Endodermal cell (in vitro differentiated cells): Measurements from ENCODE around the gene CORO1C. TPM values are rescaled to one million over a fixed set of nuclear protein-coding genes. Genes with fewer than 3 reads are reported as not detected.

ENCODE experiments used
- DNase-seq: peaks from one replicate; pipeline ENCODE4 v3.0.0-alpha.2; 2017
- H3K27ac ChIP-seq: 2 replicates; pipeline ENCODE4 v1.5.1; 2013; ENCODE audit warnings: mild to moderate bottlenecking, low read depth, low read length, moderate library complexity
- H3K27me3 ChIP-seq: 2 replicates; pipeline ENCODE4 v1.6.1; 2013; ENCODE audit warnings: mild to moderate bottlenecking, low read length, moderate library complexity; ENCODE audit not compliant: insufficient read depth, control insufficient read depth, poor library complexity, severe bottlenecking
- H3K36me3 ChIP-seq: 2 replicates; pipeline ENCODE4 v1.7.0; 2013; ENCODE audit warnings: mild to moderate bottlenecking, low read length, moderate library complexity; ENCODE audit not compliant: control insufficient read depth, insufficient read depth
- H3K4me1 ChIP-seq: one replicate; pipeline ENCODE4 v1.7.0; 2013; ENCODE audit warnings: low read length; ENCODE audit not compliant: control insufficient read depth, insufficient read depth
- H3K4me3 ChIP-seq: 2 replicates; pipeline ENCODE4 v1.5.1; 2013; ENCODE audit warnings: mild to moderate bottlenecking, low read length, moderate library complexity
- H3K9ac ChIP-seq: 2 replicates; pipeline ENCODE4 v1.6.1; 2013; ENCODE audit warnings: mild to moderate bottlenecking, low read length, moderate library complexity; ENCODE audit not compliant: poor library complexity, severe bottlenecking; ENCODE audit errors: extremely low read depth
- H3K9me3 ChIP-seq: 2 replicates; pipeline ENCODE4 v1.6.1; 2013; ENCODE audit warnings: mild to moderate bottlenecking, low read length, moderate library complexity; ENCODE audit not compliant: control insufficient read depth
- H3K27ac Mint-ChIP-seq: 2 replicates; pipeline ENCODE4 v1.8.0; 2020; ENCODE audit warnings: mixed read lengths
- H3K27me3 Mint-ChIP-seq: 2 replicates; pipeline ENCODE4 v1.8.0; 2021; ENCODE audit warnings: mild to moderate bottlenecking, mixed read lengths; ENCODE audit not compliant: insufficient read depth
- H3K36me3 Mint-ChIP-seq: 2 replicates; pipeline ENCODE4 v1.8.0; 2020; ENCODE audit warnings: low read depth, mixed read lengths
- H3K4me1 Mint-ChIP-seq: 2 replicates; pipeline ENCODE4 v1.8.0; 2020; ENCODE audit warnings: mixed read lengths
- H3K4me3 Mint-ChIP-seq: 2 replicates; pipeline ENCODE4 v1.8.0; 2020; ENCODE audit warnings: mild to moderate bottlenecking, moderate library complexity, mixed read lengths
- H3K9me3 Mint-ChIP-seq: 2 replicates; pipeline ENCODE4 v1.8.0; 2020; ENCODE audit warnings: mild to moderate bottlenecking, mixed read lengths
- WGBS, 2 experiments: methylation state at CpG; one replicate each; pipeline versions ENCODE4 v1.1.5 to v1.1.7; 2013; ENCODE audit warnings: missing lambda C conversion rate in 2 of 2, mixed read lengths in 1 of 2; ENCODE audit not compliant: insufficient coverage in 1 of 2, insufficient read length in 1 of 2; 5-methylcytosine and 5-hydroxymethylcytosine counted together
- total RNA-seq, 2 donors: library from RNA; stranded (reverse); fragmentation: NEBNext Ultra II Directional in 1 of 2; extraction: Animal tissue kit (Norgen Biotek cat#: 25700) in 1 of 2; gene quantifications; 2 replicates in 1 of 2; 3 replicates in 1 of 2; pipeline ENCODE4 v1.2.1, GENCODE V29; 2021
- TF ChIP-seq, protein P1 (sequence below): fragments of 200-600 bp; sonication (generic); conservative IDR thresholded peaks from 2 replicates; pipeline ENCODE4 v1.5.0; 2021; ENCODE audit warnings: antibody characterized with exemption, mild to moderate bottlenecking

Gene CORO1C
- total RNA-seq, 2 donors from 2014 or later, result 122 to 125 TPM

DNA sequence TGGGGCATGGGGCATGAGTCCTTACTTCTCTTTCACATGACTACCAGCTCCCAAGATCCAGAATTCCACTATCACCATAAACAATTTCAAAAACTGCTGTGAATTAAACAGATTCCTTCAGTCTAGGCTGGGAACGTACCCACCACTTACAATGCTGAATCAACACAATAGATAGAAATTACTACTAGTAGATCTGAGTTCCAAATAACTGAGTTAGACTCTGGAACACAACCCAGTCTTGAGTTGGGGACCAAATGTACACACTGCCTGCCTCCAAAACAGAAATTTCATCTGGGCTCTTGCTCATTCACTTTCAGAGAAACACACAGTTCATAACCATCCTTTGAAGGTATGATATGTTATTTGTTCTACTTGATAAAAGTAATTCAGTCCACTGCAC lies 8.9 kb downstream of the CORO1C start:
- Histone ChIP-seq H3K9me3 (no peaks in the 10 kb centered on the region), H3K27me3 (no peaks in the 10 kb centered on the region), H3K36me3 (peaks cover under 1% of the 10 kb centered on the region), H3K4me3 (no peak overlapping the region), H3K9ac (no peak overlapping the region), H3K4me1 (no peaks in the 10 kb centered on the region), H3K27ac (no peak overlapping the region)
- WGBS, 2 experiments, result 90 to 95% methylated on average over 1 of the region's 1 CpG
- Mint-ChIP-seq H3K27me3 (no peaks in the 10 kb centered on the region), H3K27ac (peak overlapping the region; percentile 20), H3K4me3 (no peak overlapping the region), H3K36me3 (peaks cover under 1% of the 10 kb centered on the region), H3K9me3 (no peaks in the 10 kb centered on the region), H3K4me1 (peaks cover 43% of the 10 kb centered on the region)
- TF ChIP-seq, protein P1, sequence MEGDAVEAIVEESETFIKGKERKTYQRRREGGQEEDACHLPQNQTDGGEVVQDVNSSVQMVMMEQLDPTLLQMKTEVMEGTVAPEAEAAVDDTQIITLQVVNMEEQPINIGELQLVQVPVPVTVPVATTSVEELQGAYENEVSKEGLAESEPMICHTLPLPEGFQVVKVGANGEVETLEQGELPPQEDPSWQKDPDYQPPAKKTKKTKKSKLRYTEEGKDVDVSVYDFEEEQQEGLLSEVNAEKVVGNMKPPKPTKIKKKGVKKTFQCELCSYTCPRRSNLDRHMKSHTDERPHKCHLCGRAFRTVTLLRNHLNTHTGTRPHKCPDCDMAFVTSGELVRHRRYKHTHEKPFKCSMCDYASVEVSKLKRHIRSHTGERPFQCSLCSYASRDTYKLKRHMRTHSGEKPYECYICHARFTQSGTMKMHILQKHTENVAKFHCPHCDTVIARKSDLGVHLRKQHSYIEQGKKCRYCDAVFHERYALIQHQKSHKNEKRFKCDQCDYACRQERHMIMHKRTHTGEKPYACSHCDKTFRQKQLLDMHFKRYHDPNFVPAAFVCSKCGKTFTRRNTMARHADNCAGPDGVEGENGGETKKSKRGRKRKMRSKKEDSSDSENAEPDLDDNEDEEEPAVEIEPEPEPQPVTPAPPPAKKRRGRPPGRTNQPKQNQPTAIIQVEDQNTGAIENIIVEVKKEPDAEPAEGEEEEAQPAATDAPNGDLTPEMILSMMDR, result no peak
- no peak for DNase-seq

DNA sequence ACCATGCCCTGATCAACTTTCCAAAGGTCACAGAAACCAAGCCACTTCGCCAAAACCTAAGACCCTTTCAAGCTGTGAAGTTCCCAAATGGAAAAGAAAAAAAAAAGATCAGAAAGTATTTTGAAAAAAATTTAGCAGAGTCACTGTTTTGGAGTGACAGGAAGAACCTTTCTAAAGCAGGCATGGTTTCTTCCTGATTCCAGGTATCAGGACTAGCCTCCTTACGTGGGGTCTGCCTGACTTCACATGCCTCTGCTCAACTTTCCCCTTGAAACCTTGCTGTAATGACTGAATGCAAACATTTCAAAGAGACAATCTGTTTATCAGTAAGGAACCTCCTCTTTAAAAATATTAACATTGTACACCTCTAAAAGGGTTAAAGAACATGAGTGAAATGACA lies 9.5 kb downstream of the CORO1C start:
- H3K27me3 Mint-ChIP-seq, result no peaks in the 10 kb centered on the region
- no peak overlapping the region for H3K4me3 Mint-ChIP-seq
- Histone ChIP-seq H3K36me3 (peaks cover 7% of the 10 kb centered on the region), H3K4me3 (no peak overlapping the region), H3K27me3 (no peaks in the 10 kb centered on the region), H3K9me3 (no peaks in the 10 kb centered on the region), H3K9ac (no peak overlapping the region), H3K4me1 (no peaks in the 10 kb centered on the region), H3K27ac (no peak overlapping the region)
- peaks cover 39% of the 10 kb centered on the region for H3K4me1 Mint-ChIP-seq
- no peaks in the 10 kb centered on the region for H3K9me3 Mint-ChIP-seq
- DNase-seq, result no peak
- TF ChIP-seq, protein P1, result no peak
- H3K27ac Mint-ChIP-seq, result peak overlapping the region; percentile 36
- H3K36me3 Mint-ChIP-seq, result peaks cover 7% of the 10 kb centered on the region
- WGBS, 2 experiments, result 67 to 96% methylated on average over 1 to 2 of the region's 2 CpGs

DNA sequence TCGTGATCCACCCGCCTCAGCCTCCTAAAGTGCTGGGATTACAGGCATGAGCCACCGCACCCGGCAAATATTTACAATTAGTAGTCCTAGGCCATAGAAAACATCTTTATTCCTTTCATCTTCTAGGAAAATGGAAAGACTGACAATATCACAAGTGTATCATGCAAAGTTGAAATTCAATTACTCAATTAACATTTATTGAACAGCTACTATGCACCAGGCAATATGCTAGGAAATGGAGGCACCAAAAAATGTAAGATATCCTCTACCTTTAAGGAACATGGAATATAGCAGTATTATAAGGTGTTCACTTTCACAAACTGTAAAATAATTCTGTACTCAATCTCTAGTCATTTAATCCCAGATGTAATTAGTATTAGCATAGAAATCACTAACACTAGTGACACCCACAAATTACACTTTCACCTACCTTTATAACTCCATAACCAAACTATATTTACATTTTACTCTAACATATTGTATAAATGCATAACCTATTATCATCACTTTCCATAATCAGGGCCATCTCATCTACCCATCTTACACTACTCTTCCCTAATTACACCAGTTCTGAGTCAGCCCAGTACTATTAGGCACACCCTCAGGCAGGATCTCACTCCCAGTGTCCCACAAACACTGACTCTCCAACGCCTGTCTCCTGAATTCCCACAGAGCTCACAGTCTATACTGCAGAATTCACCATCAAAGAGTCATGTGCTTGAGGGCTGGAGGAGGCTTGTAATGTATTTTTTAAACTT lies 10.4 kb downstream of the CORO1C start:
- Mint-ChIP-seq H3K36me3 (peaks cover 12% of the 10 kb centered on the region), H3K4me1 (peaks cover 39% of the 10 kb centered on the region), H3K4me3 (no peak overlapping the region), H3K27ac (no peak overlapping the region), H3K27me3 (no peaks in the 10 kb centered on the region), H3K9me3 (no peaks in the 10 kb centered on the region)
- H3K27ac ChIP-seq, result no peak overlapping the region
- no peaks in the 10 kb centered on the region for H3K9me3 ChIP-seq
- peaks cover 13% of the 10 kb centered on the region for H3K36me3 ChIP-seq
- H3K4me3 ChIP-seq, result no peak overlapping the region
- 84 to 90% methylated on average over 5 of the region's 5 CpGs for WGBS, 2 experiments
- H3K27me3 ChIP-seq, result no peaks in the 10 kb centered on the region
- H3K9ac ChIP-seq, result no peak overlapping the region
- no peaks in the 10 kb centered on the region for H3K4me1 ChIP-seq
- DNase-seq, result no peak
- TF ChIP-seq, protein P1, result no peak
